ENCODE data around the gene LPIN1.
"Not testable (repeated sequence)": the region's sequence is repeated elsewhere in the genome, so short reads cannot be mapped to it uniquely, and the experiment has no call there.

The LPIN1 gene

DNA sequence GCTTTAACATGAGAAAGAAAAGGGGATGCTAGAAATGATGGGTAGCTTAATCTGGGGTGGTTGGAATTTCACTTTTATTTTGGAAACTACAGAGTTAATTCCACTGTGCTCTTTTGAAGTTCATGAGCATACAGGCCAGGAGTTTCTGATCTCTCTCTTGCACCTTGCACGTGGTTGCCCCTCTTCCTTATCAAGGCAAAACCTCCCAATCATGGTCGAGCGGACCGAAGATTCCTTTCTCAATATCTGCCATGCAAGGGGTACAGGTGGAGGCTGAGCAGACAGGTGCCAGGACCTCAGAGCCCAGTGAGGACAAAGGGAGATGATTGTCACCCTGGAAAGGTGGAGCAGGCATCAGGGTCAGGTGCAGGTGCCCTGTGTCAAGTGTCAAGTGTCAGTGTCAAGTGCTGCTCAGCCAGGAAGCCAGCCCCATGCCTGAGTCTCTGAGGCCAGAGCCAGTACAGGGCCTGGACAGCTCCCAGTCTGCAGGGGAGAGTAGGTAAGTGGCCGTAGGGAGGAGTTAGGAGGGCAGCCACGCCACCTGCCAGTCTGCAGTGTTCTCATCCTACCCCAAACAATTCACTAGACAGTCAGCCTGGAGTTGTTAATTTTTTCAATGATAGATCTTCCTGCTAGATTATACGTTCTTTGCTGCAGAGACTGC lies 42.2 kb downstream of the LPIN1 start:
- no peak for DNase-seq

DNA sequence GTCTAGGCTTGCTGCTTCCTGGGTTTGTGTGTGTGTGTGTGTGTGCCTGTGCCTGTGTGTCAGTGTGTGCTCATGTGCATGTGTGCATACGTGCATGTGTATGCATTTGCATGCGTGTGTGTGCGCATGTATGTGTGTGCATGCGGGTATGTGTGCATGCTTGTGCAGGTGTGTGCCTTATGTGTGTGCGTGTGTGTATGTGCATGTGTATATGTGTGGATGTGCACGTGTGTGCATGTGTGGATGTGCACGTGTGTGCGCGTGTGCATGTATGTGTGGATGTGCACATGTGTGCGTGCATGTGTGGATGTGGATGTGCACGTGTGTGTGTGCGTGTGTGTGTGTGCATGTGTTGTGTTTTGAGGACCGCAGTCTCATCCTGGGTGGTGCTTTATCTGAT lies 42.8 kb downstream of the LPIN1 start:
- DNase-seq = no peak

DNA sequence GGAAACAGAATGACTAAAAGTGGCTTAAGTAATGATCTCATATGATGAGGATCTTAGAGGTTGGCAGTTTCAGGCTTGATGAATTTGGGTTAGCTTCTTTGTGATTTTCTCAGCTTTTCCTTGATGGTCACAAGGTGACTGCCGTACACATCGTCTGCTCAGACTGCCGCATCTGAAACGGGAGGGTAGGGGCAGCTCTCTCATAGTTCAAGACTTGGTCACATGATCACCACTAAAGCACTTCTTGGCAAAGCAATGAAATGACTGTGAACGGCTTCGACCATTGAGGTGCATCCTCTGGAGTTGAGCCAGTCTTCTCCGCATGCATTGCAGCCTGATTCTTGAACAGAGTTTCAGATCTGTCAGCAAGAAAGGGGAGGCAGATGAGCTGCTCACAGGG lies 43.8 kb downstream of the LPIN1 start:
- no peak for DNase-seq

DNA sequence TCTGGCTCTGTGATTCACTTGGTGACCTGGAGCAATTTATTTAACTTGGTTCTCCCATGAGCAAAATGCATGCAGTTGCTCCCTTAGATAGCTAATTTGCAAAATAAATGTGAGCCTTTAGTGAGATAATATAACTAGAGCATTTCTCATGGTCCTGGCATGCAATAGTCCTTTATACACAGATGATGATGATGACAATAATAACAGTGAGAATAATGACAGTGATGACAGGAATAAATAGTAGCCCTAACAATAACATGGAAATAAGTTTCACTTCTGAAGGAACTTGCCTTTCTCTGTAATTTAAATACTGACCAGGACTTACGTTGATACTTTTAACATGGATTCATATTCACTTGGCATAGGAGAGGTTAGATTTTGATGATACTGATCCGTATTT lies 49.2 kb downstream of the LPIN1 start:
- DNase-seq = no peak

DNA sequence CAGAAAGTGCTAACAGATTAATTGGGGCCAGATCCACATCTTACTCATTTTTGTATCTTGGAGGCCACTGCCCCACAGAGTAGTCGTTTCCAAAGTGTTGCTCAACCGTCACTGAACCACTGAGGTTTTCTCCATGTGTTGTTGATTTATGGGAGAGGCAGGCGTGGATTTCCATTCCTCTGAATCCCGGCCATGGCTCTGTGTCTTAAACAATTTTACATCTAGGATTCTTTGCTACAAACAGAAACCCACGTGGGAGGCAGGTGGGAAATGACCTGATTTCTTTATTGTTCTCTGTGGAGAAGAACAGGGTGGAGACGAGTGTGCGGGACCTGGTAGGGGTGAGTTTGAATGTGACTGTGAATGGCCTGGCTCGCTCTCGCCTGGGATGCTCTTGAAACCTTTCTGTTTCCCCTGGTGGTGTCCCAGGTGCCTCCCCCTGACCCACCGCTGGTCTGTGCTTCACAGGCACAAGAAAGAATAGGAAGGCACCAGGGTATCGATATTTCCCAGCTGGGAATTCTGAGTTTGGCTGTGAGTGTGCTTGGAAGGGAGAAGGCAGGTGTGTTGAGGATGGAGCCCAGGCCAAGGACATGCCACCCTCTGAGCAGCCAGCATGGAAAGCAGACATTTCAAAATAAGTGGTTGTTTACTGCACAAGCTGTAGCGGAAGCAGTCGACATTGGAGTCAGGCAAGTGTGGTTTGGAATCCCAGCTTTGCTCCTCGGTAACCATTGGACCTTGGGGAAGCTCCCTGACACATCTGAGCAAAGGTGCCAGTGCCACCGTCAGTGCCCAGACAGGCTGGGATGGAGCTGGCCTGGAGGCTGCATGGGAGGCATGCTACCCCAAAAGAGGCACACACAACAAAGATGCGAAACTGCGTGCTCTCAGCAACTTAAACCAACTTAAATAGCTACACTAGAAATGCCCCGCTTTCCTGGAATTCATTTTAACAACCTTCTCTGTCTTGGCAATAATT lies 50.0 kb downstream of the LPIN1 start:
- no peak for DNase-seq

DNA sequence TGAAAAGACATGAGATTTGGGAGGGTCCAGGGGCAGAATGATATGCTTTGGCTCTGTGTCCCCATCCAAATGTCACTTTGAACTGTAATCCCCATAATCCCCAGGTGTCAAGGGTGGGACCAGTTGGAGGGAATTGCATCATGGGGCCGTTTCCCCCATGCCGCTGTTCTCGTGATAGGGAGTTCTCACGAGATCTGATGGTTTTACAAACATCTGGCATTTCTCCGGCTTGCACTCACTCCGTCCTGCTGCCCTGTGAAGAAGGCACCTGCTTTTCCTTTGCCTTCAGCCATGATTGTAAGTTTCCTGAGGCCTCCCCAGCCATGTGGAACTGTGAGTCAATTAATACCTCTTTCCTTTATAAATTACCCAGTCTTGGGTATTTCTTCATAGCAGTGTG lies 51.4 kb downstream of the LPIN1 start:
- DNase-seq = no peak

DNA sequence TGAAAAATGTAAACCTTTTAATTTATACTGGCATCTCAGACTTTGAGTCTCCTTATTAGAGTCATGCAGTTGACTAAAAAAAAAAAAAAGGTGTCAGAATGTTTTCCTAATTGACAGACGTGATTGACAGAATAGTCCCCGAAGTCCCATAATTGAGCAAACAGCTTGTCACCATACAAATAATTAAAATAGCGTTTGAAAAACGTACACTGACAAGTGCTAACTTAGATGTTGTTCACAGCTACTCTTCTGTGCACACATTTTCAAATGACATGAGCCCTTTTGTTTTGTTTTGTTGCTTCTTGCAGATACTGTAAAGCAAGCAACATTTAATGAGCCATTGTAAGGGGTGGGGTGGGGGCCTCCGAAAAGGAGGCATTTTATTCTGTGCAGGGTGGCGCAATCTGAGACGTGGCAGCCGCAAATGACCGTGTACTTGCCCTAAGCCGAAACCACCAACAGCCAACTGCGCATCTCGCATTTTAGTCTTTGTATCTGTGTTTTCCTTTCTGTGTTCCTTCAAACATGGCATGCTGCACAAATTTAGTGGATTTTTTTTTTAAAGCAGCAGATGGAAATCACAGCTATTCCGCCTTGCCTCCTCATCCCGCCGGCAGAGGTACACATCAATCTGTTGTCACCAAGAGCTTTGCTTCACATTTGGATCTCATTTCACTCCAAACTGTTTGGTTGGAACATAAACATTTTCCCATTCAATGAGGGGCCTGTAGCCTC lies 52.4 kb downstream of the LPIN1 start:
- DNase-seq = no peak

DNA sequence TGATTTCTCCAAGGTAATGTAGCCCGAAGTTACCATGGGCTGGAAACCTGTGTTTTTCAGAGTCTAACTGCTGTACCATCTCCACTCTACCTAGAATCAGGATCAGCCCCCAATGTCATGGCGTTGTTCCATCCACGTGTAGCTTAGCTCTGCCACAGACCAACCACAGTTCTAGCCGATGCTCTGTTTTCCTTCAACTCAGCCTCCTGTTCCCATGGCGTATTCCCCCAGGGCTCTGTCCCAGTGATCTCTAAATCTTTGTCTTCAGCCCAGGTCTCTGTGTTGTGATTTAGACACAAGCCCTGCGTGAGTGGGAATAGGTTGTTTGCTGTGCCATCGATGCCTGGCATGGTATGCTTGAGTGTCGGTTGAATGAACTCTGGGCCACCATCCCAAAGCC lies 53.4 kb downstream of the LPIN1 start:
- no peak for DNase-seq

DNA sequence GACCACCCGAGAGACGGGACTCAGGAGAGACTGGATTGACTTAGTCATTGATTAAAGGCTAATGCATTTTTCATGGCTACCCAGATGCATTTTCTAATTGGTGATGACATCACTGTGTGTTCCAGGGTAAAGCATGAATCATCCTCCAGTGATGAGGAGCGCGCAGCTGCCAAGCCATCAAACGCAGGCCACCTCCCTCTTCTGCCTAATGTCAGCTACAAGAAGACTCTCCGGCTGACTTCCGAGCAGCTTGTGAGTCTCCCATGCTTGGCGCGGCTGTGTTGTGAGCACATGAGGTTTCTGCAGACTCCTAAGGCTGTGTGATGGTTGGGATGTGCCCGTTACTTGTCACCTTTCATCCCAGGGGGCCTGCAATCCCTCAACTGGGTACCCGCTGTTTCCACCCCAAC lies 56.4 kb downstream of the LPIN1 start:
- no peak for DNase-seq

DNA sequence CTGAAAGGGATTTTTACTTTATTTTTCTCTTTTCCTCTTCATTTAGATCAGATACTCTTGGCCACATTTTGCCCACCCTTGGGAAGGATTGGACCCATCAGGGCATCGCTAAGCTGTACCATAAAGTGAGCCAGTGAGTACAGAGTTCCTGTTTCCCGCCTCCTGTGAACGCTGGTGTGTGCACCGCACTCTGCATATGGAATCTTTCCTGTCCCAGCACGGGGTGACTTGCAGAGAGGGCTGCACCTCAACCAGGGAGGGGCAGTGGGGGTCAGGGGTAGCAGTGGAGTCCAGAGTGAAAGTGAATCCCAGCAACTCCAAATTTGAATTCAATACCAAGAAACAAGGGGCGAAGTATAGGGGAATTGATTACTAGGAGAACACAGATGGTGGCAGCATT lies 58.6 kb downstream of the LPIN1 start:
- DNase-seq = no peak

DNA sequence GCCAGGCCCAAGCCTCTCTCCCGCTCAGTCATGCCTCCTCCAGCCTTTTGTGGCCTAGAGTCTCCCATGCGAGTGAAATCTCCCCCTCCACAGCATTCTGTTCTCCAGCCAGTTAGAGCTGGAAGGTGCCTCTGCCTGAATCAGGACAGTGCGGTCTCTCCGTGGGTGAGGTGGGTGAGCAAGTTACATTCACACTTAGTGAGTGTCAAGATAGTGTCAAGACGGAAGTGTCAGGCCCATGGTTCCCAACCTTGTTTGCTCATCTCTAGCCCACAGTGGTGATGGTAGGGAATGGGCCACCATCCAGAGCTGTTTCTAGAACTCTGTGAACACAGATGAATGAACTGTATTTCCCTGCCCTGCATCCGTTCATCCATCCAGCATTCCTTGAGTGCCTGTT lies 59.5 kb downstream of the LPIN1 start:
- no peak for DNase-seq

DNA sequence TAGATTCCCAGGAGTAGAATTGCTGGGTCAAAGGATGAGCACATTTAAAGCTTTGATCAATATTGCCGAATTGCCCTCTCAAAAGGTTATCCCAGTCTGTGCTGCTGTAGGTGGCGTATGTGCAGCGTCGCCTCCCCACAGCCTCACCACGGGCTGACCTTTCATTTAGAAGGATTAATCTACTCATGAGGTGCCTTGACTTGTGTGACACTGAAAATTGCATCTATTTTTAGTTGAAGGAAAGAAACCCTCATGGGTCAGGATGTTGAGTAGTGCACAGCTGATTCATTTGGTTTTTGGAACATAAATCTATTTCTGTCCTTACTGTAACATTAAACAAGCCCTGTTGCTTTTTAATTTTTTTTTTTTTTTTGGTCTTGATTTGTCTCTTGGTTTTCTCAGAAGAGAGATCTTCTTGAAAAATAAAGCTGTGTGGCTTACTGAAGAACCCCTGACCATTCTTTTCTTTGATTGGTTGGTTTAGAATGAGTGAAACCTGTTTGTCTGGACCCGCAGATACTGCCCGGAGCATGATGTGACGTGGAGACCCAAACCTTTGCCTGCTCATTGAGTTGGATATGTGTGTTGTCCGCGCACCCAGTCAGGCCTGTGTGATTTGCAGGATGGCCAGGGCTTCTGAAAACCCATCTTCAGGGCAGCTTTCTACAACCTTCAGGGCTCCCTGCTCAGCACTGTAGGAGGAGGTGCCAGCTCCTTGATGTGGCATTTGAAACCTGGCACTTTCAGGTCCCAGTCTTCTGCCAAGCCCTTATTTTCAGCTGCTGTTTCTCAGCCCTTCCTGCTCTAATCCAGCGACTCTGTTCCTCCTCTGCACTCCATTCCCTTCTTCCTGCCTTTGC lies 61.0 kb downstream of the LPIN1 start:
- DNase-seq = no peak

DNA sequence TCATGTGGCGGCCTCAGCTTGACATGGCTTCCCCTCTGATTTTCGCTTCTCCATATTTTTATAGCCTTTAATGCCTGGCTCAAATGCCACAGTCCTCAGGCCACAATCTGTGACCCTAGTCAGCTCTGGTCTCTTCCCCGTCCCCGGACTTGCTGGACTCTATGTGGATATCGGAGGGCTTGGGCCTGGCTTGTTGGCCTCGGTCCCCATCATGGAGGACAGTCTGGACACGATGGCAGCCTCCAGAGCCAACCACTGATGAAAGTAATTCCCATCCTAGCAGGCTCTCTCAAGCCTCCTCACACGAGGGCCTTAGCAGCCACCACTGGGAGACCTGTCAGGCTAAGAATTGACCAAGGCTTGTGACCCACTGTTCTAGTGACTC lies 61.6 kb downstream of the LPIN1 start:
- DNase-seq = no peak

DNA sequence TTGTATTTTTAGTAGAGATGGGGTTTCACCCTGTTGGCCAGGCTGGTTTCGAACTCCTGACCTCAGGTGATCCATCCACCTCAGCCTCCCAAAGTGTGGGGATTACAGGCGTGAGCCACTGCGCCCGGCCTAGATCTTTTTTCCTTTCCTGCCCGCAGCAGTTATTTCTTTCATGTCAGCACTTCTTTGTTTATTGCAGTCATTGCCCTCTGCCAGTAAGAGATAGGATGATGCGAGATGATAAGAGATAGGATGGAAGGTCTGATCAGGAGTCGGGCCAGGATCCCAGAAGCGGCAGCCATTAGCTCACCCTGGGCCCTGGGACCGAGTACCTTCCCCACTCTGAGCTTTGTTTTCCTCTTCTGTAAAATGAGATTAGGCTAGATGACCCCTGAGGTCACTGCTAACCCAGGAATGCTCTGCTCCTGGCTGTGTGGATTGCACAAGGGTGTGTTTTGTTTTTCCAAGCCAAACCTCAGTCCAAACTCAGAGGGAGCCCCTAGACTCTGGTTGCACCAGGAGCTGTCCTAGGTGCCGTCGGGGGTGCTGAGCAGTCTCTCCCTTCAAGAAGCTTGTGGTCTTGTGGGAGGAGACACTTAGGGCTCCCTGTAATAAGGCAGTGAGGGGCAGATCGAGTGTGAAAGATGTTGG lies 63.3 kb downstream of the LPIN1 start:
- DNase-seq = no peak

DNA sequence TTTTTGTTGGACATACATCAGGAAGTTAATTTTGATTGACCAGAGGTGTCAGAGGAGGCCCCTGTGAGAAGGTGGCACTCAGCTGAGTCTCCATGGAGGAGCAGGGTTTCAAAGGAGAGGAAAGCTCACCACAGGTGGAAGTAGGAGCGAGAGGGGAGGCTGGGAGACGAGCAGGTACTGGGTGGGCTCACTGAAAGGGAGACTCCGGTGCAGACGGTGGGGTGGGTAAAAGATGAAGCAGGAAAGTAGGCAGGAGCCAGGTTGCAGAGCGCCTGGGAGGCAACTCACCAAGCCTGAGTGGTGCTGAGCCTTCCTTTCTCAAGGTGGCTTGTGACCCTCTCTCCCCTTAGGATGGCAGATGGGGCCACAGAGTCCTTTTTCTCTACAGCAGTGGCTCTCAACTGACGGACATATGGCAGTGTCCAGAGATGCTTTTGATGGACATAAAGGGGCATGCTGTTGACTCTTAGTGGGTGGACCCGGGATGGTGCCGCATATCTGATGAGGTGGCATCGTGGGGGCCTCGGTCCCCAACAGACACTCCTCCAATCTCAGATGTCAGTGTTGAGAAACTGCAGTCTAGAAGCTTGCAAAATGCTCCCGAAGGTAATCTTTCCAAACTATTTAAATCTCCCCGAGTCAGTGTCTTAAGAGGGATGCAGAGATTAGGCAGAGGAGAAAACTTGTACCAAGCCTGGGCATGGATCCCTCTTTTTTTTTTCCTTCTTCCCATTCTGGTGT lies 64.0 kb downstream of the LPIN1 start:
- DNase-seq = no peak

DNA sequence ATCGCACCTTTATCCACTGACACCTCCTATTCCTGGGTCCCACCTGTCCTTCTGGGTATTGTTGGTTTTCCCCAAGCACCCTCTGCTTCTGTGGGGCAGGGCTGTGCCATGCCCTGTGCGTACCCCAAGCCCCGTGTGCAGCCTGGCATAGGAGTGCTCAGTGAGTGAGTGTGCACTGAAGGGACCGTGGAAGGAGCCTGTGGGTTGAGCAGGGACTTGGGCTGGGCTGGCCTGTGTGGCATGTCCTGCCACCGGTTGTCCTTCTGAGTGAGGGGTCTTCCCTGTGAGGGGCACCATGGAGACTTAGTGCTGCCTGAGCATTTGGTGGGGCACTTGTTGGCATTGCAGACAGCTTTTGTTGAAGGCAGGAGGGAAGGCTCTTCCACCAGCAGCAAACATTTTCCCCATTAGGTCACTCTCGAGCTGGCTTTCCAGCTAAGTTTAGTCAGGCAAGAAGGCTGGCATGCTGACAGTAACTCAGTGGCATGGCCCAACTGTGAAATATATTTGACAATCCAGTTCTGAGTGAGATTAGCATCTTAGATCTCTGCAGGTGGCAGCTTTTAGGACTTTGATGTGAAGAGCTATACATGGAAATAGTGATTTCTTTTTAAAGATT lies 64.7 kb downstream of the LPIN1 start:
- DNase-seq = no peak

DNA sequence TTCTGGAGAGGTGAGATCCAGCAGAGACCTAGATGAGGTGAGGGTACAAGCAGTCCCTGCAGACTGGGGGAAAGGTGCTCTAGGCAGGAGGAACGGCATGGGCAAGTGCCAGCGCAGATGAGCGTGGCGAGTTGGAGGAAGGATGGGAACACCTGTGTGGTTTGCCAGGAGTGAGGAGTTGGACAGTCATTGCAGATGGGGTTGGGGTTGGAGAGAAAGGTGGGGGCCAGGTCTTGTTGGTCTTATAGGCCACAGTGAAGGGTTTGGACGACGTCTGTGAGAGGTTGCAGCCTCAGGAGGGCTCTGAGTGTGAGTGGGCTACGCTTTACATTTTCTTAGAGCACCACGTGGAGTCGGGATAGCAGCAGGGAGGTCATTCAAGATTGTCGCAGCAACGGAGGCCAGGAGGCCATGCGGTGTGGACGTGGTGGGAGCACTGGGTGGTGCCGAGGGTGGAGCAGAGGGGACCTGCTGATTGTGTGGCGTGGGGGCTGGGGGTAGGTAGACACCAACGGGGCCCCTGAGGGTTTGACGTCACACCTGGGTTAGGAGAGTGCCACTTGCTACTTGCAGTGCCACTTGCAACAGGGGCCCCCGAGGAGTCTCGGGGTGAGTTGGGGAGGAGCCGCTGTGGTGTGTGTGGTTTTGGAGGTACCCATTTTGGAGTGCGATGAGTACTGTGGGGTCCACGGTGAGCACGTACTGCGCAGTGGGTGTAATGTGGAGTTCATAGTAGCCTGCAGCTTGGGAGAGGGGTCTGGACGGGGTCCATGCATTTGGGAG lies 66.2 kb downstream of the LPIN1 start:
- no peak for DNase-seq

DNA sequence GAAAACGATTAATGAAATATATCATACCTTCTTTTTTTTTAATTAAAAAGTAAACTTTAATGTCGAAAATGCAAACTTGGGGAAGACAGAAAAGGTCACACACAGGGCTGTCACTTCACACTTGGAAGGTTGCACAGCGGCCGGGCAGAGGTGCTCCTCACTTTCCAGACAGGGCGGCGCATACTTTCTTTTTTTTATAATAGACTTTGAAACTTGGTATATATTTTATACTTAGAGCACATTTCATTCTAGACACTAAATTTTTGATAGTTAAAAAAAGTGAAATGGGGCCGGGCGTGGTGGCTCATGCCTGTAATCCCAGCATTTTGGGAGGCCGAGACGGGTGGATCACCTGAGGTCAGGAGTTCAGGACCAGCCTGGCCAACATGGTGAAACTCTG lies 66.9 kb downstream of the LPIN1 start:
- not testable (repeated sequence) for DNase-seq

DNA sequence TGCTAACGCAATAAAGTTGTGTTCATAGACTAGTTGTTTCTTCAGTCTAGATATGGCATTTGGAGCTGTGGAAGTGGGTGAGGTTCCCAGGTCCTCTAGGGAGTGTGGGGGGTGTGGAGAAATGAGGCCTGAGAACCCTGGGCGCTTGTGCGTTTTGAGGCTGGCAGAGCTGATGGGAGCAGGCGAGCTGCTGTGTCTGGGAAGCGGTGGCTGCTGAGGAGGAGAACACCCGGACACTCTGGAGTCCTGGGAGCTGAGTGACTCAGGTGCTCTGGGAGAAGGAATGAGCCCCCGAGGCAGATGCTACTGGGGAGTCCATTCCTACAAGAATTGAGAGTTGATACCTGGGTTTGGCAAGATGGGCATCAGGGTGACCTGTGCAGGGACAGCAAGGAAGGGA lies 67.5 kb downstream of the LPIN1 start:
- no peak for DNase-seq

DNA sequence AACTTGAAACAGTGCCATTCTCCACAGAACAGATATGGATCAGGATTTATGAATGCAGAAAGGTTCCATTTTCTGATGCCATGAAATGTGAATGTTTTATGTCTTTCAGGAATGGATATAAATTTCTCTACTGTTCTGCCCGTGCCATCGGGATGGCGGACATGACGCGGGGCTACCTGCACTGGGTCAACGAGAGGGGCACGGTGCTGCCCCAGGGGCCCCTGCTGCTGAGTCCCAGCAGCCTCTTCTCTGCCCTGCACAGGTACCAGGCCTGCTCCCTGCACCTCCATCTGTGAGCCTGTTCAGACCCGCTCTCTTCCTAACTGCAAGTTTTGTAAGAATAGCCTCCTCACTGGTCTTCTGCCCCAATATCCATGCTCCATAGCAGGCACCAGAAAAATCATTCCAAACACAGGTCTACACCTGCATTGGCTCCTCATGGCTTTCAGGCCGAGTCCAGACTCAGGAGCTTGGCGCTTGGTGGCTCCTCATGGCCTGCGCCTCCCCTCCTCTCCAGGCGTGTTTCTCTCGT lies 68.6 kb downstream of the LPIN1 start:
- DNase-seq = no peak

All from NCI-H510A (cell line).